Thyroid gland (tissue), 4 donors: ENCODE data around the gene ESR1. TPM values are rescaled to one million over a fixed set of nuclear protein-coding genes. Genes with fewer than 3 reads are reported as not detected.

Source experiments
- DNase-seq, 2 donors: peaks; one replicate each; pipeline ENCODE4 v3.0.0-alpha.2; 2019
- H3K27ac ChIP-seq, 3 donors: fragments of 200-600 bp; sonication (generic); 1 replicate in 2 of 3; 2 replicates in 1 of 3; pipeline ENCODE4 v1.5.1; 2016 to 2019; ENCODE audit warnings: mild to moderate bottlenecking in 1 of 3, moderate library complexity in 1 of 3
- H3K27me3 ChIP-seq: fragments of 200-600 bp; sonication (generic); one replicate; pipeline ENCODE4 v1.5.1; 2019
- H3K36me3 ChIP-seq, 2 donors: fragments of 200-600 bp; sonication (generic); one replicate each; pipeline ENCODE4 v1.5.1; 2016 to 2019
- H3K4me1 ChIP-seq, 2 donors: fragments of 200-600 bp; sonication (generic); one replicate each; pipeline ENCODE4 v1.5.1; 2017 to 2019
- H3K4me3 ChIP-seq, 3 donors: fragments of 200-600 bp; sonication (generic); replicated peaks in 1 of 3; 1 replicate in 2 of 3; 2 replicates in 1 of 3; pipeline ENCODE4 v1.5.1; 2016; ENCODE audit warnings: mild to moderate bottlenecking in 1 of 3
- H3K9me3 ChIP-seq: fragments of 200-600 bp; sonication (generic); one replicate; pipeline ENCODE4 v1.5.1; 2017
- CTCF ChIP-seq, 6 experiments: fragments of 200-600 bp in 3 of 6; fragments of 450-650 bp in 3 of 6; sonication (generic) in 3 of 6; IDR thresholded peaks; one replicate each; pipeline ENCODE4 v1.5.1; 2016 to 2019; ENCODE audit warnings: antibody characterized with exemption in 6 of 6, mild to moderate bottlenecking in 2 of 6, inconsistent platforms in 1 of 6, moderate library complexity in 1 of 6
- POLR2A ChIP-seq, 2 donors: fragments of 450-650 bp; IDR thresholded peaks; one replicate each; pipeline ENCODE4 v1.6.1; 2017; ENCODE audit warnings: antibody characterized with exemption in 2 of 2, mild to moderate bottlenecking in 2 of 2, moderate library complexity in 1 of 2
- WGBS, 2 donors: methylation state at CpG; one replicate each; pipeline ENCODE4 v1.1.5; 2017; 5-methylcytosine and 5-hydroxymethylcytosine counted together
- intact Hi-C: fragments of 100-400 bp; cut with DNase I; formaldehyde crosslinking; loops from one replicate; pipeline ENCODE4 v1.15.1; 2023
- total RNA-seq, 4 donors: library from RNA; depleted of rRNA; stranded (reverse); fragments of >200 nt; gene quantifications; one replicate each; pipeline ENCODE4 v1.2.3, GENCODE V29; 2016

ESR1 gene
- total RNA-seq, 4 donors from 2014 or later, result 3.2 to 4.7 (median 3.6) TPM

- peaks cover 0 to 4% of the 10 kb centered on the region in 2 donors for H3K4me1 ChIP-seq
- no peak overlapping the region for H3K4me3 ChIP-seq
- TF ChIP-seq POLR2A (IDR thresholded peaks at IDR 0.05) (no peak), CTCF (IDR thresholded peaks at IDR 0.05) (peak; percentile 40 to 90 (median 77))
- WGBS, 2 donors, result 46 to 54% methylated on average over 3 of the region's 3 CpGs
- intact Hi-C loops, result loop anchor here (10.0 kb wide), 1 partner anchor 360 kb away; no protein-coding TSS in a partner anchor
- no peak overlapping the region for H3K27ac ChIP-seq
- DNase-seq, result no peak
- no peaks in the 10 kb centered on the region for H3K9me3 ChIP-seq
- H3K27me3 ChIP-seq, result no peaks in the 10 kb centered on the region
- peaks cover 47 to 52% of the 10 kb centered on the region in 2 donors for H3K36me3 ChIP-seq
Measured at GRCh38 chr6:152124429-152125074, 317.1 kb downstream of the ESR1 start.

- Histone ChIP-seq H3K27ac (no peak overlapping the region), H3K4me1 (peaks cover 0 to 4% of the 10 kb centered on the region in 2 donors), H3K4me3 (no peak overlapping the region), H3K36me3 (peaks cover 38 to 52% of the 10 kb centered on the region in 2 donors), H3K9me3 (no peaks in the 10 kb centered on the region), H3K27me3 (no peaks in the 10 kb centered on the region)
- DNase-seq, result no peak
- no peak for TF ChIP-seq CTCF (IDR thresholded peaks at IDR 0.05)
- TF ChIP-seq POLR2A (IDR thresholded peaks at IDR 0.05), result no peak
- 96 to 98% methylated on average over 8 of the region's 8 CpGs for WGBS, 2 donors
- intact Hi-C loops, result loop anchor here (10.0 kb wide), 1 partner anchor 363 kb away; no protein-coding TSS in a partner anchor
Measured at GRCh38 chr6:152127432-152128165, 320.1 kb downstream of the ESR1 start.

GRCh38 chr6:152129691-152130151 lies 322.2 kb downstream of the ESR1 start:
- no peak for DNase-seq
- no peak for TF ChIP-seq POLR2A (IDR thresholded peaks at IDR 0.05)
- TF ChIP-seq CTCF (IDR thresholded peaks at IDR 0.05), result no peak
- WGBS, 2 donors, result 53 to 60% methylated on average over 9 of the region's 9 CpGs
- Histone ChIP-seq H3K9me3 (no peaks in the 10 kb centered on the region), H3K27ac (peak overlapping the region in 2 of 3 donors; percentile 43 to 73), H3K27me3 (no peaks in the 10 kb centered on the region), H3K36me3 (peaks cover 52 to 67% of the 10 kb centered on the region in 2 donors), H3K4me3 (no peak overlapping the region), H3K4me1 (peaks cover 0 to 4% of the 10 kb centered on the region in 2 donors)
- intact Hi-C loops, result loop anchor here (10.0 kb wide), 1 partner anchor 365 kb away; no protein-coding TSS in a partner anchor

GRCh38 chr6:152130441-152130840 lies 323.0 kb downstream of the ESR1 start:
- peaks cover 0 to 4% of the 10 kb centered on the region in 2 donors for H3K4me1 ChIP-seq
- H3K36me3 ChIP-seq, result peaks cover 59 to 72% of the 10 kb centered on the region in 2 donors
- H3K4me3 ChIP-seq, result no peak overlapping the region
- H3K27me3 ChIP-seq, result no peaks in the 10 kb centered on the region
- no peaks in the 10 kb centered on the region for H3K9me3 ChIP-seq
- TF ChIP-seq CTCF (IDR thresholded peaks at IDR 0.05) (no peak), POLR2A (IDR thresholded peaks at IDR 0.05) (no peak)
- DNase-seq, result no peak
- H3K27ac ChIP-seq, result peak overlapping the region in 2 of 3 donors; percentile 43 to 73
- intact Hi-C loops, result no loop called here
- 91 to 92% methylated on average over 2 of the region's 2 CpGs for WGBS, 2 donors
